HG03064 (cell line): ENCODE data around the gene EPHX1.
A peak's percentile ranks its signal among the peaks of the same experiment; 100 is the strongest.
"Not testable (repeated sequence)": the region's sequence is repeated elsewhere in the genome, so short reads cannot be mapped to it uniquely, and the experiment has no call there.

Experiments
- ATAC-seq: cut with Tn5 transposase; IDR thresholded peaks from one replicate; pipeline ENCODE4 v1.9.1; 2021; ENCODE audit warnings: low read depth; ENCODE audit not compliant: unreplicated experiment

The EPHX1 gene

DNA sequence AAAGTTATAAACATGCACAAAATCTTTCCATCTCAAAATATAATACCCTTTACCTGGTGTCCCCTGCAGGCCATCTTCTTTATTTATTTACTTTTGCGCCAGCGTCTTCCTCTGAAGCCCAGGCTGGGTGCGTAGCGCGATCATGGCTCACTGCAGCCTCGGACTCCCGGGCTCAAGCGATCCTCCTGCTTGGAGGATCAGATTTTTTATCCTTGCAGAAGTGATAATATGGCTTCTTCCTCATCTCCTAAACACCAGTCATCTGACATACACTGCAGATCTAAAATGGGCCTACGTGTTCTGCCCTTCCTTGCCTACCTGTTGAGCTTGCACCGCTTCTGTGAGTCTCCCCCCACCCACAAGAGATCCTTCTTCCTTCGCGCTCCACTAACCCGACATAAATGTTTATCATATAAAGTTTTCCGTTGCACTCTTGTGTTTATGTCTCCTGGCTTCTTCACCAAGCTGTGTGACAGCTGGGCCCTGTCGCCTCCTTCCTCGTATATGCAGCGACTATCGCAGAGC is 32.8 kb upstream of the EPHX1 start:
- ATAC-seq, result no peak

GRCh38 chr1:225777583-225778336 is 32.2 kb upstream of the EPHX1 start, which contains the start of gene SRP9:
TSS of gene SRP9 (plus strand) at chr1:225777826. CDS start at chr1:225777941, 115 bp downstream.
- peak; percentile 98 for ATAC-seq

DNA sequence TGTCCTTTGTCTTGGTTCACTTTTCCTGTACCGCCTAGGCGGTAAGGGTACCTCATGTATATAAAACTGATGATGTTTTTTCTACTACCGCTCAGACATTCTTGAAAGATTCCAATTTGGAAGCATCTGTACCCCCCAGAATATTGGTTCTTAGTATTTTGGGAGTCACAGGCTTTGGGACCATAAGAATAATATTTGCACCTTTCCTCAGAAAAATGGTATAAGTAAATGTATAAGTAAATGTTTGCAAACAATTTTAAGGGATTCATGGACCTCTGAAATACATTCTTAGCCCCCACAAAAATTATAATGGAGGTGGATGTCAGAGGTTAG is 31.6 kb upstream of the EPHX1 start:
- ATAC-seq, result no peak

- ATAC-seq, result not testable (repeated sequence)
These were observed 30.8 kb upstream of the EPHX1 start for GRCh38 chr1:225779165-225779564.

- no peak for ATAC-seq
These were observed 29.8 kb upstream of the EPHX1 start for GRCh38 chr1:225780134-225780533.

DNA sequence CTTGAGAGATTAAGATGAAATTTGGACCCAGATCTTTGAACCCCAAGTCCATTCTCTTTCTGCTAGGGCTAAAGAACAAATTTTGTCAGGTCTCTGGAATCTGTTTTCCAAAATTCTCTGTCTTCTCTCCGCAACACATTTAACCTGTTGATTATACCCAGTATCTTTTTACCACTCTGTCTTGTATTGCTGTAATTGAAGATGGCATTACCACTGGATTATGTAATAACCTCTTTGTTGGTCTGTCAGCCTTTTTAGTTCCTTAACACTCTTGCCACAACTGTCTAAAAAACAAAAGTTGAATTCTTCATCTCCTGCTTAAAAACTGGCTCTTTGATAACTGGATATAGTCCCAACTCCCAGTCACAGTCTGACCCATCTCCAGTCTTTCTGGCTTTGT is 29.3 kb upstream of the EPHX1 start:
- ATAC-seq, result no peak

- not testable (repeated sequence) for ATAC-seq
These were observed 20.8 kb upstream of the EPHX1 start for GRCh38 chr1:225789142-225789541.

GRCh38 chr1:225794954-225795353 is 15.0 kb upstream of the EPHX1 start:
- ATAC-seq, result no peak

GRCh38 chr1:225796097-225796496 is 13.8 kb upstream of the EPHX1 start:
- ATAC-seq, result not testable (repeated sequence)

DNA sequence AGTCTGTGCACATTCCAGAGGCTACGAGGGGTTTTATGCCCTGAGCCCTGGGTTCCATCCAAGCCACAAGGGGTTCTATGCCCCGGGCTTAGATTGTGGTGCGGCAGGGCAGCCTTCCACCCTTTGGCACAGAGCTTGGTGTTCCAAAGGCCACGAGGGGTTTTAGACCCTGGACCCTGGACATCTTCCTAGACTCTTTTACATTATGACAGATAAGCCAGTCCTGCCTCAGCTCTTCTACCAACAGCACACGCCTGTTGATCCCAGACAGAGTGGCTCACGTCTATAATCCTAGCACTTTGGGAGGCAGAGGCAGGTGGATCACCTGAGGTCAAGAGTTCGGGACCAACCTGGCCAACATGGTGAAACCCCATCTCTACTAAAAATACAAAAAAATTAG is 8.8 kb upstream of the EPHX1 start:
- not testable (repeated sequence) for ATAC-seq

GRCh38 chr1:225806249-225806648 is 3.7 kb upstream of the EPHX1 start:
- no peak for ATAC-seq

DNA sequence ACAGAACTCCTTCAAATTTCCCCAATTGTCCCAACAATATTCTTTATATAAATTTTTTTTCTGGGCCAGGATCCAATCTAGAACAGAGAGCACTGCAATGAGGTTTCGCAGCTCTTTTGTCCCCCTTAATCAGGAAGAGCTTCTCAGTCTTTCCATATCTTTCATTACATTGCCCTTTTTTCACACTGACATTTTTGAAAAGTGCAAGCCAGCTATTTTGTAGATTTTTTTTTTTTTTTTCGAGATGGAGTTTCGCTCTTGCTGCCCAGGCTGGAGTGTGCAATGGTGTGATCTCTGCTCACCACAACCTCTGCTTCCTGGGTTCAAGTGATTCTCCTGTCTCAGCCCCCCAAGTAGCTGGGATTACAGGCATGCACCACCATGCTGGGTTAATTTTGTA is 3.2 kb upstream of the EPHX1 start:
- not testable (repeated sequence) for ATAC-seq

DNA sequence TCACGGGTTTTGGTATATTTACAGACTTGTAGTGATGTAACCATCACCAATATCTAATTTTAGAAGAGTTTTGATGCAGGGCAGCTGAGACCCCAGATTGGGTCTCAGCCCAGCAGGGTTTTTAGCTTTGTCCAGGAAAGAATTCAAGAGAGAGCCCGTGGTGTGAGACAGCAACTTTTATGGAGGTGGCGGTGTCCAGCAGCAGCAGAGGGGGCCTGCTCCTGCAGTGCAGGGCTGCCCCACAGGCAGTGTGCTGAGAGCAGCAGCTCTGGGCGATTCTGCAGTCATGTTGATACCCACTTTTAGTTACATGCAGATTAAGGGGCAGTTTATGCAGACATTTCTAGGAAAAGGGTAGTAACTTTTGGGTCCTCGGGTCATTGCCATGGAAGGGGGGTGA is 1.8 kb upstream of the EPHX1 start:
- ATAC-seq, result no peak

DNA sequence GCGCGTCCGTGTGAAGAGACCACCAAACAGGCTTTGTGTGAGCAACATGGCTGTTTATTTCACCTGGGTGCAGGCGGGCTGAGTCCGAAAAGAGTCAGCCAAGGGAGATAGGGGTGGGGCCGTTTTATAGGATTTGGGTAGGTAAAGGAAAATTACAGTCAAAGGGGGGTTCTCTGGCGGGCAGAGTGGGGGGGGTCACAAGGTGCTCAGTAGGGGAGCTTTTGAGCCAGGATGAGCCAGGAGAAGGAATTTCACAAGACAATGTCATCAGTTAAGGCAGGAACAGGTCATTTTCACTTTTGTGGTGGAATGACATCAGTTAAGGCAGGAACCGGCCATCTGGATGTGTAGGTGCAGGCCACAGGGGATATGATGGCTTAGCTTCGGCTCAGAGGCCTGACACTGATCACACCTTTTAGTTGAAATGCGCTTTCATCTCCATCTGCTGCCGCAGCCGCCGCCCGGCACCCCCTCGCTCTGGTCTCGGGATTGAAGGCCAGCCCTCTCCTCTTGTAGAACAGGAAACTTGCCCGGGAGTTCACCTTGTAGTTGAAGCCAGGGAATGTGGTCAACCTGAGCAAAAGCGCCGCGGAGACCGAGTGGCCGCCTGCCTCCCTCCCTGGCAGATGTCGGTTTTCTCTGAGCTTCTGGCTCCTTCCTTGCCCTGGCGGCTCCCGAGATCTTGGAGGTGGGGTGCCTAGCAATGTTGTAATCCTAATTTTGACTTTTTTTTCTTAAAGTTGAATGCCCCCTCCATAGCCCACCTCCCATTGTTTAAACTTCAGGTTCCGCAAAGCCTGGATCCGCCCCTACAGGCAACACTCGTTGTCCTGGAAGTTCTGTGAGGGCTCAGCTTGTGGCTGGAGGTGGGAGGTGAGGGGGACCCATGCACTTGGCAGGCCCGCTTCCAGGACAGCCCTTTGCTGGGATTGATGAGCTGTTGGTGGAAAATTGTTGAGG is 935 bp downstream of the EPHX1 start:
- not testable (repeated sequence) for ATAC-seq

DNA sequence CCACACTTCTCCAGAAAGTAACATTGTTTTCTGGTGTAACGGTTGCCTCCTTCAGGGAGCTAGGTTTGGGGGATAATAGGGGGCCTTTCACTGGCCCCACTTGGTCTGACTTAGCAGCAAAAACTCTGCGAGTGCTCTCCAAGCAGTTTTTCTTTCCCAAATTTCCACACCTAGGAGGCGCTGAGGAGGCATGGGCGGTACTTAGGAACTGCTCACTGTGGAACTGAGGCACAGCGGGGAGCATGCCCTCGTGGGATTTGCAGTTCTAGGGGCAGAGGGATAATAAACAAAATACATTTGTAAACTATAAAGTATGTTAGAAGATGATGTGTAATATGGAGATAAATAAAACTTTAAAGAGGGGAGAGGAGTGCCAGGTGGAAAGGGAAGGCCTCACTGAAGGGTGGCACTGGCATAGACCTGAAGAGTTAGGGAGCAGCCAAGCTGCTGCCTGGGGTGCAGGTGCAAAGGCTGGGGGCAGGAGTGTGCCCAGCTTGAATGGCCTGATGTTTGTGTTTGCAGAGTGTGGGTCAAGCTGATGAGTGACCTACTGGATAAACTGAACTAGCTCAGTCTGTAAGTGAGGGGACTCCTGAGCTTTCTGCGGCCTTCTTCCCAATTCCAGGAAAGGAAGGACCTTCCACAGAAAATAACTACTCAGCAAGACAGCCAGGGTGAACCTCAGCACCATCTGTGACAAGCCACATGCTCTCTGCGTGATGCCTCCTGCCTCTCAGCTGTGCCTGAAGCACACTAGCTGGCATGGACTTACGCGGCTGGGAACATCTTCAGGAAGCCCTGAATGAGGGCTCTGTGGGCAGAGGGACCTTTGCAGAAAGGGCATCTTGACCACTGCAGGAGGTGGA is 1.9 kb downstream of the EPHX1 start:
- no peak for ATAC-seq

DNA sequence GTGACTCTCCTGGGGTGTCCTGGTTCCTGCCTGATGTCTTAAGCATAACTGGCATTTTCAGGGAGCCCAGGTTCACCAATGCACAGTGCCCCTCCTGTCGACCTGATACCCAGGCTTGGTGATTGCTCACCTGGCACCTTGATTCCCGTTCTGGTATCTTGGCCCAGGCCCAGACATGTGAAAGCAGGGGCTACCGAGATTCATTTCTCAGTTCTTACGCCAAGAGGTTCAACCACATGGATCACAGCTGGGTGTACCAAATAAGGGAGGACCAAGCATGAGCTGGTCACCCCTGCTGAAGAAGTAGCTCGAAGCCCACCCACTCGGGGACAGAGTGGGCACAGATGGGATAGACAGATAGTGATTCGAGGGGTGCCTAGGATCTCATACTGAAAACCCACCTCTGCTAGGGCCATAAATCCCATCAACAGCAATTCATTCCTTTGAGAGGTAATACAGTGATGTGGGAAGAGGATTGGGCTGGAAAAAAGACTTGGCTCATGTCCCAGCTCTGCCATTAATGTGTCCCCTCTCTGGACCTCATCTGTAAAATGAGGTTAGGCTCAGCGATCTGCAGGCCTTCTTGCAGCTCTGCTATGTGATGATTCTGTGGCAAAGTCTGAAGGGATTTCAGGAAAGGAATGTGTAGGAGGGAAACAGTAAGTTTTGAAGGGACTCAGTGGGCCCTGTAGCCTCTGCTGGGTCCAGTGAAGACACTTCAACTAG is 2.7 kb downstream of the EPHX1 start:
- no peak for ATAC-seq

DNA sequence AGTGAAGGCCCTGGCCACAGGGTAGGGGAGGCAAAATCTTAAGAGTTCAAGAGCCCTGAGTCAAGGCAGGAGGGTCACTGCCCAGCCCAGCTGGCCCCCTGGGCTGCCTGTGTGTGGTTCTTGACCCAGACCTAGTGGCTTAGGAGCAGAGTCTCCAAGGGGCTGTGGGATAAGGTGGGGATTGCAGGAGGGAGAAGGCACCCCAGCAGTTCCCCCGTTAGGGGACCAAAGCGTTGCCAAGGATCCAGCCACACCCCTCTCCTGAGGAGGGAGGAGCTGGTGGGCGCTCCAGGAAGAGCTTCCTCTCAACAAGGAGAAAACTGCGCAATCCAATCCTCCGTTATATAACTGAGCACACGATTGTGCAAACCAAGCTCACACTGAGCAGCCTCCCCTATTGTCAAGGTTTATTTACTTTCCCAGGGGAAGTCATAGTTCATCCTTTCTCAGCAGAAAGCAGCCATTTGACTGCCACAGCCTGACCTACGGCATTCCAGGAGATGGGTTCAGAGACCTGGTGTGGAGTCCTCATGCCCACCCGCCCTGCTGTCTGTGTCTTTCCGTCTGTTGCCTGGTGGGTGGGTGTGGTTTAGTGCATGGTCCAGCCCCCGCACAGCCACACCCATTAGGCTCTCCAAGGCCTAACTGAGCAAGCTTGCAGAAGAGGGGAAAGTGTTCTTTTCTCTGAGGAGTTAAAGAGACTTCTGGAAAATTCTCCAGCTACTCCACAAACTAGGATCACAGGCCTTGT is 3.5 kb downstream of the EPHX1 start:
- no peak for ATAC-seq

- no peak for ATAC-seq
These were observed 4.5 kb downstream of the EPHX1 start for GRCh38 chr1:225814381-225814780.

DNA sequence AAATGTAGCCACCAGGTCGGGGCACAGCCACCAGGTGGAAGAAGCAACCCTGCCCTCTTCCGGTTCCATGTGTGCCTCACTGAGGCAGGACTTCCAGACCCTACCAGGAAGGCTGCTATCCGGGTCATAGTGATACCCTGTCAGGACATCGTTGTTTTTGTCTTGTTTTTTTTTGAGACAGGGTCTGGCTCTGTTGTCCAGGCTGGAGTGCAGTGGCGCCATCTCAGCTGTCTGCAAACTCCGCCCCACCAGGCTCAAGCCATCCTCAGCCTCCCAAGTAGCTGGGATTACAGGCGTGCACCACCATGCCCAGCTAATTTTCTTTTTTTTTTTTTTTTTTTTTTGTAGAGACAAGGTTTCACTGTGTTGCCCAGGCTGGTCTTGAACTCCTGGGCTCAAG is 5.2 kb downstream of the EPHX1 start:
- ATAC-seq, result not testable (repeated sequence)
